ENCODE results near the gene NDRG4.
"Not testable (repeated sequence)": the region's sequence is repeated elsewhere in the genome, so short reads cannot be mapped to it uniquely, and the experiment has no call there.

NDRG4 gene

GRCh38 chr16:58465817-58466216, 34.1 kb upstream of the NDRG4 start:
- DNase-seq (ENCODE audit: low read depth) = no peak

- DNase-seq (ENCODE audit: low read depth) = no peak
Measured at GRCh38 chr16:58466396-58466795, 33.5 kb upstream of the NDRG4 start.

- DNase-seq (ENCODE audit: low read depth) = no peak
Measured at GRCh38 chr16:58467905-58468304, 32.0 kb upstream of the NDRG4 start.

GRCh38 chr16:58471209-58471975, 28.6 kb upstream of the NDRG4 start:
- DNase-seq (ENCODE audit: low read depth) = no peak

GRCh38 chr16:58472266-58472665, 27.7 kb upstream of the NDRG4 start:
- no peak for DNase-seq (ENCODE audit: low read depth)

GRCh38 chr16:58472827-58473226, 27.1 kb upstream of the NDRG4 start:
- no peak for DNase-seq (ENCODE audit: low read depth)

GRCh38 chr16:58474296-58474695, 25.6 kb upstream of the NDRG4 start:
- DNase-seq (ENCODE audit: low read depth) = no peak

- DNase-seq (ENCODE audit: low read depth) = no peak
Measured at GRCh38 chr16:58475091-58475619, 24.8 kb upstream of the NDRG4 start.

GRCh38 chr16:58476791-58477190, 23.2 kb upstream of the NDRG4 start:
- DNase-seq (ENCODE audit: low read depth) = no peak

GRCh38 chr16:58478427-58478826, 21.5 kb upstream of the NDRG4 start:
- no peak for DNase-seq (ENCODE audit: low read depth)

- DNase-seq (ENCODE audit: low read depth) = no peak
Measured at GRCh38 chr16:58481226-58481869, 18.6 kb upstream of the NDRG4 start.

GRCh38 chr16:58481931-58482330, 18.0 kb upstream of the NDRG4 start:
- no peak for DNase-seq (ENCODE audit: low read depth)

- no peak for DNase-seq (ENCODE audit: low read depth)
Measured at GRCh38 chr16:58485184-58485887, 14.6 kb upstream of the NDRG4 start.

- DNase-seq (ENCODE audit: low read depth) = peak; percentile 67
Measured at GRCh38 chr16:58487566-58488351, 12.2 kb upstream of the NDRG4 start.

GRCh38 chr16:58488531-58488930, 11.4 kb upstream of the NDRG4 start:
- no peak for DNase-seq (ENCODE audit: low read depth)

- DNase-seq (ENCODE audit: low read depth) = no peak
Measured at GRCh38 chr16:58490065-58490464, 9.9 kb upstream of the NDRG4 start.

GRCh38 chr16:58490539-58490938, 9.4 kb upstream of the NDRG4 start:
- not testable (repeated sequence) for DNase-seq (ENCODE audit: low read depth)

- DNase-seq (ENCODE audit: low read depth) = no peak
Measured at GRCh38 chr16:58492066-58492465, 7.9 kb upstream of the NDRG4 start.

- no peak for DNase-seq (ENCODE audit: low read depth)
Measured at GRCh38 chr16:58492735-58493134, 7.2 kb upstream of the NDRG4 start.

- DNase-seq (ENCODE audit: low read depth) = no peak
Measured at GRCh38 chr16:58493756-58494431, 6.0 kb upstream of the NDRG4 start.

- peak; percentile 99 for DNase-seq (ENCODE audit: low read depth)
Measured at GRCh38 chr16:58494981-58495520, 4.9 kb upstream of the NDRG4 start.
